K562 (cell line): ENCODE results near the gene GP1BB. TPM values are rescaled to one million over a fixed set of nuclear protein-coding genes. Genes with fewer than 3 reads are reported as not detected.

Experiments used
- DNMT1 ChIP-seq: fragments of 450-650 bp; IDR thresholded peaks from 2 replicates; pipeline ENCODE4 v1.6.1; 2016; ENCODE audit warnings: antibody characterized with exemption, mild to moderate bottlenecking
- FIP1L1 ChIP-seq: fragments of 200-400 bp; formaldehyde crosslinking; IDR thresholded peaks from 2 replicates; pipeline ENCODE4 v1.6.1; 2018; ENCODE audit warnings: mild to moderate bottlenecking, low read depth, low read length; ENCODE audit not compliant: poor library complexity, severe bottlenecking
- MCM2 ChIP-seq: fragments of 450-650 bp; IDR thresholded peaks from 2 replicates; pipeline ENCODE4 v1.6.1; 2017; ENCODE audit warnings: low read depth, mild to moderate bottlenecking
- NCOA1 ChIP-seq: fragments of 450-650 bp; IDR thresholded peaks from 2 replicates; pipeline ENCODE4 v1.6.1; 2016; ENCODE audit warnings: low read depth
- RBM14 ChIP-seq: fragments of 200-400 bp; formaldehyde crosslinking; IDR thresholded peaks from 2 replicates; pipeline ENCODE4 v1.6.1; 2018; ENCODE audit warnings: low read depth, mild to moderate bottlenecking, low read length, moderate library complexity, borderline replicate concordance; ENCODE audit not compliant: insufficient read depth
- SRSF9 ChIP-seq: fragments of 200-400 bp; formaldehyde crosslinking; IDR thresholded peaks from 2 replicates; pipeline ENCODE4 v1.6.1; 2017; ENCODE audit warnings: low read depth, low read length, borderline replicate concordance
- U2AF1 ChIP-seq: fragments of 200-400 bp; formaldehyde crosslinking; optimal IDR thresholded peaks from 2 replicates; pipeline ENCODE3; 2017; ENCODE audit warnings: mild to moderate bottlenecking, low read depth, low read length, moderate library complexity
- ZNF165 ChIP-seq: fragments of 250-450 bp; sonication (Bioruptor Pico); IDR thresholded peaks from 2 replicates; pipeline ENCODE4 v1.4.0; 2020; ENCODE audit warnings: borderline replicate concordance
- ZNF407 ChIP-seq: fragments of 450-650 bp; IDR thresholded peaks from 2 replicates; pipeline ENCODE4 v1.6.1; 2016; ENCODE audit warnings: low read depth
- ZNF668 ChIP-seq: fragments of 250-450 bp; sonication (Bioruptor Pico); IDR thresholded peaks from 2 replicates; pipeline ENCODE4 v1.8.0; 2022; ENCODE audit warnings: mild to moderate bottlenecking, inconsistent platforms
- ZZZ3 ChIP-seq: fragments of 450-650 bp; IDR thresholded peaks from 2 replicates; pipeline ENCODE4 v1.6.1; 2016; ENCODE audit warnings: antibody characterized with exemption, mild to moderate bottlenecking, moderate library complexity
- polyA plus RNA-seq, 8 experiments: library from polyadenylated mRNA; depleted of rRNA in 4 of 8; stranded (reverse) in 5 of 8; unstranded in 3 of 8; fragments of >200 nt; fragmentation: Nextera tagmentation in 2 of 8; fragmentation: Illumina TruSeq in 1 of 8; extraction: Ambion mirVana in 2 of 8; extraction: Trizol in 1 of 8; gene quantifications; 2 replicates each; pipeline versions ENCODE4 v1.2.1 to v1.2.3, GENCODE V29; 2011 to 2014; ENCODE audit warnings: inconsistent platforms in 1 of 8, missing spikeins in 1 of 8
- total RNA-seq, 7 experiments: library from RNA; depleted of rRNA in 6 of 7; stranded (reverse); fragments of >200 nt in 6 of 7; fragmentation: Illumina TruSeq in 2 of 7; extraction: Trizol in 2 of 7; gene quantifications; 2 replicates each; pipeline versions ENCODE4 v1.2.1 to v1.2.3, GENCODE V29; 2011 to 2021; ENCODE audit warnings: low replicate concordance in 1 of 7
- TF ChIP-seq, protein P1 (sequence below): fragments of 200-400 bp; formaldehyde crosslinking; IDR thresholded peaks from 2 replicates; pipeline ENCODE4 v1.6.1; 2017; ENCODE audit warnings: mild to moderate bottlenecking, low read depth, low read length, moderate library complexity

Gene GP1BB
- total and polyA plus RNA-seq, 9 of the 15 experiments (the other 6 are each of a cell fraction or from before 2014, with no cell fraction given): 0.69 to 162 (median 2.8) TPM

GRCh38 chr22:19715188-19715930 lies 8.0 kb upstream of the GP1BB start (continued):
- no peak for TF ChIP-seq ZNF407
- no peak for TF ChIP-seq MCM2
- no peak for TF ChIP-seq SRSF9
- no peak for TF ChIP-seq U2AF1
- no peak for TF ChIP-seq ZNF668 (CRISPR knock-in tag)
- TF ChIP-seq NCOA1: no peak
- TF ChIP-seq DNMT1: no peak
- no peak for TF ChIP-seq ZZZ3
- TF ChIP-seq FIP1L1: no peak
- TF ChIP-seq, protein P1, sequence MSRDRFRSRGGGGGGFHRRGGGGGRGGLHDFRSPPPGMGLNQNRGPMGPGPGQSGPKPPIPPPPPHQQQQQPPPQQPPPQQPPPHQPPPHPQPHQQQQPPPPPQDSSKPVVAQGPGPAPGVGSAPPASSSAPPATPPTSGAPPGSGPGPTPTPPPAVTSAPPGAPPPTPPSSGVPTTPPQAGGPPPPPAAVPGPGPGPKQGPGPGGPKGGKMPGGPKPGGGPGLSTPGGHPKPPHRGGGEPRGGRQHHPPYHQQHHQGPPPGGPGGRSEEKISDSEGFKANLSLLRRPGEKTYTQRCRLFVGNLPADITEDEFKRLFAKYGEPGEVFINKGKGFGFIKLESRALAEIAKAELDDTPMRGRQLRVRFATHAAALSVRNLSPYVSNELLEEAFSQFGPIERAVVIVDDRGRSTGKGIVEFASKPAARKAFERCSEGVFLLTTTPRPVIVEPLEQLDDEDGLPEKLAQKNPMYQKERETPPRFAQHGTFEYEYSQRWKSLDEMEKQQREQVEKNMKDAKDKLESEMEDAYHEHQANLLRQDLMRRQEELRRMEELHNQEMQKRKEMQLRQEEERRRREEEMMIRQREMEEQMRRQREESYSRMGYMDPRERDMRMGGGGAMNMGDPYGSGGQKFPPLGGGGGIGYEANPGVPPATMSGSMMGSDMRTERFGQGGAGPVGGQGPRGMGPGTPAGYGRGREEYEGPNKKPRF: no peak
- TF ChIP-seq ZNF165 (CRISPR knock-in tag): no peak
- TF ChIP-seq RBM14: no peak
